Omental fat pad (tissue), 4 donors: ENCODE data around the gene TMEM38A. TPM values are rescaled to one million over a fixed set of nuclear protein-coding genes. Genes with fewer than 3 reads are reported as not detected.

ENCODE experiments used
- ATAC-seq: fragments of 150-250 bp; one replicate; pipeline ENCODE4 v1.9.1; 2016; ENCODE audit warnings: mild to moderate bottlenecking, moderate library complexity; ENCODE audit not compliant: low FRiP score
- DNase-seq: peaks from one replicate; pipeline ENCODE4 v3.0.0-alpha.2; 2019; ENCODE audit warnings: low spot score
- CTCF ChIP-seq, 3 donors: fragments of 450-650 bp; IDR thresholded peaks; one replicate each; pipeline ENCODE4 v1.5.1; 2016 to 2017; ENCODE audit warnings: antibody characterized with exemption in 3 of 3, mild to moderate bottlenecking in 3 of 3, moderate library complexity in 2 of 3
- small RNA-seq: library from RNA; depleted of rRNA; stranded (forward); fragments of <200 nt; gene quantifications from one replicate; pipeline ENCODE3, GENCODE V24; 2016
- total RNA-seq, 4 donors: library from RNA; depleted of rRNA; stranded (reverse); fragments of >200 nt; gene quantifications; one replicate each; pipeline ENCODE4 v1.1.0, GENCODE V29; 2016

TMEM38A gene
- total RNA-seq, 4 donors from 2014 or later = 1.4 to 7.6 (median 1.9) TPM

GRCh38 chr19:16739546-16739945 is 78.6 kb downstream of the TMEM38A start:
- DNase-seq (no peak), ATAC-seq (no peak)
- TF ChIP-seq CTCF (IDR thresholded peaks at IDR 0.05) = no peak

Small RNA genes within 50 kb of the gene (small RNA-seq; reads per million reads assigned to genes)
- not detected for gene AC008737.2

Other genes with a start within 250 kb of the TMEM38A start
- 10 to 100 TPM; 12.9 to 37.0 (median 20.1) TPM for gene EPS15L1, start 189.2 kb upstream of the TMEM38A start, total RNA-seq
- not detected for gene CALR3, start 165.0 kb upstream of the TMEM38A start, total RNA-seq
- gene C19orf44, start 164.7 kb upstream of the TMEM38A start, total RNA-seq = 1 to 10 TPM; 3.7 to 9.1 (median 5.6) TPM
- 10 to 100 TPM in 2 of 4 donors, 1 to 10 TPM in 2; 5.9 to 25.1 (median 10.8) TPM for gene CHERP, start 118.7 kb upstream of the TMEM38A start, total RNA-seq
- 10 to 100 TPM; 22.9 to 46.3 (median 36.1) TPM for gene SLC35E1, start 88.7 kb upstream of the TMEM38A start, total RNA-seq
- 10 to 100 TPM in 1 of 4 donors, 1 to 10 TPM in 3; 7.2 to 15.5 (median 8.2) TPM for gene MED26, start 32.9 kb upstream of the TMEM38A start, total RNA-seq
- gene SMIM7, start 995 bp upstream of the TMEM38A start, total RNA-seq = 100 to 1,000 TPM in 3 of 4 donors, 10 to 100 TPM in 1; 86.8 to 128 (median 123) TPM
- under 1 TPM in 1 of 4 donors, not detected in 3; 0.32 TPM for gene NWD1, start 58.7 kb downstream of the TMEM38A start, total RNA-seq
- 10 to 100 TPM; 33.7 to 87.8 (median 44.9) TPM for gene SIN3B, start 168.3 kb downstream of the TMEM38A start, total RNA-seq
- gene F2RL3, start 227.9 kb downstream of the TMEM38A start, total RNA-seq = 10 to 100 TPM in 2 of 4 donors, 1 to 10 TPM in 2; 4.1 to 31.8 (median 9.2) TPM